ENCODE results near the gene PHLDA2.

GRCh38 chr11:2942872-2943710 is 13.9 kb upstream of the PHLDA2 start:
- TF ChIP-seq ZNF174 (CRISPR knock-in tag; IDR thresholded peaks at IDR 0.05) (no peak), TAF1 (IDR thresholded peaks at IDR 0.05; ENCODE audit: control insufficient read depth, extremely low read depth, insufficient read depth, low read length, severe bottlenecking) (no peak), SRSF9 (IDR thresholded peaks at IDR 0.05; ENCODE audit: borderline replicate concordance, low read depth, low read length) (no peak), REST (IDR thresholded peaks at IDR 0.05; ENCODE audit: borderline replicate concordance) (no peak), REST (CRISPR knock-in tag; IDR thresholded peaks at IDR 0.05; ENCODE audit: low read depth) (no peak), ETS1 (conservative IDR thresholded peaks at IDR 0.05; ENCODE audit: control insufficient read depth, low read depth, low read length) (no peak), ESRRA (IDR thresholded peaks at IDR 0.05; ENCODE audit: borderline replicate concordance, low read depth) (peak; percentile 63; the same call in 1 of the 2 replicates), CTCF (IDR thresholded peaks at IDR 0.05 in 2 of 3, conservative IDR thresholded peaks at IDR 0.05 in 1 of 3; ENCODE audit: insufficient read depth in 2 of 3, low read depth in 1 of 3, low read length in 3 of 3) (no peak), POLR2AphosphoS5 (IDR thresholded peaks at IDR 0.05; ENCODE audit: control insufficient read depth, insufficient read depth, low read depth, low read length) (peak; percentile 51; the same call in 1 of the 2 replicates), POLR2A (conservative IDR thresholded peaks at IDR 0.05) (peak; percentile 67; the same call in 1 of the 2 replicates), ZZZ3 (IDR thresholded peaks at IDR 0.05) (no peak), HNRNPLL (IDR thresholded peaks at IDR 0.05; ENCODE audit: low read depth, low read length, poor library complexity, severe bottlenecking) (no peak), ZNF133 (CRISPR knock-in tag; IDR thresholded peaks at IDR 0.05) (no peak), EGR1 (conservative IDR thresholded peaks at IDR 0.05) (no peak), SMARCA5 (IDR thresholded peaks at IDR 0.05) (no peak)

All from K562 (cell line).